ENCODE data around the gene NDST1.

Gene NDST1

DNA sequence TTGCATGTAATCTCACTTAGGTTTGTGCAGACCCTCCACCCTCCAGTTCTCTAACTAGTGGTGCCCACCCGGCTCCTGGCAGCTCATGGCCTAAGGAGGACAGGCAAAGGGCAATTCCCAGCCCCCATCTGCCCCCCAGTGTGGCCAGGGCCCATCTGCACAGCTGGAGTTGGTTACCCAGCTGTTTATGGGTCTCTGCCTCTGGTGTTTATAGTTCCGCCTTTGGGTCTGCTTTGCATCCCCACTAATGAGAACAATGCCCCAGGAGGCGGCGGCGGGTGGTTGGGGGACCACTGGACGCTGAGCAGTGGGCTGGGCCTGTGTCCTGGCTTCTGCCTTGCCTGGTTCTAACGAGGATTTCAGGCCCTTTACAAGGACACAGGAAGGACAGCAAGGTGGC, 62.4 kb downstream of the NDST1 start:
- TF ChIP-seq, protein P1, sequence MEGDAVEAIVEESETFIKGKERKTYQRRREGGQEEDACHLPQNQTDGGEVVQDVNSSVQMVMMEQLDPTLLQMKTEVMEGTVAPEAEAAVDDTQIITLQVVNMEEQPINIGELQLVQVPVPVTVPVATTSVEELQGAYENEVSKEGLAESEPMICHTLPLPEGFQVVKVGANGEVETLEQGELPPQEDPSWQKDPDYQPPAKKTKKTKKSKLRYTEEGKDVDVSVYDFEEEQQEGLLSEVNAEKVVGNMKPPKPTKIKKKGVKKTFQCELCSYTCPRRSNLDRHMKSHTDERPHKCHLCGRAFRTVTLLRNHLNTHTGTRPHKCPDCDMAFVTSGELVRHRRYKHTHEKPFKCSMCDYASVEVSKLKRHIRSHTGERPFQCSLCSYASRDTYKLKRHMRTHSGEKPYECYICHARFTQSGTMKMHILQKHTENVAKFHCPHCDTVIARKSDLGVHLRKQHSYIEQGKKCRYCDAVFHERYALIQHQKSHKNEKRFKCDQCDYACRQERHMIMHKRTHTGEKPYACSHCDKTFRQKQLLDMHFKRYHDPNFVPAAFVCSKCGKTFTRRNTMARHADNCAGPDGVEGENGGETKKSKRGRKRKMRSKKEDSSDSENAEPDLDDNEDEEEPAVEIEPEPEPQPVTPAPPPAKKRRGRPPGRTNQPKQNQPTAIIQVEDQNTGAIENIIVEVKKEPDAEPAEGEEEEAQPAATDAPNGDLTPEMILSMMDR (IDR thresholded peaks at IDR 0.05; ENCODE audit: extremely low read depth, missing control alignments): no peak
- DNase-seq (ENCODE audit: low spot score): no peak

DNA sequence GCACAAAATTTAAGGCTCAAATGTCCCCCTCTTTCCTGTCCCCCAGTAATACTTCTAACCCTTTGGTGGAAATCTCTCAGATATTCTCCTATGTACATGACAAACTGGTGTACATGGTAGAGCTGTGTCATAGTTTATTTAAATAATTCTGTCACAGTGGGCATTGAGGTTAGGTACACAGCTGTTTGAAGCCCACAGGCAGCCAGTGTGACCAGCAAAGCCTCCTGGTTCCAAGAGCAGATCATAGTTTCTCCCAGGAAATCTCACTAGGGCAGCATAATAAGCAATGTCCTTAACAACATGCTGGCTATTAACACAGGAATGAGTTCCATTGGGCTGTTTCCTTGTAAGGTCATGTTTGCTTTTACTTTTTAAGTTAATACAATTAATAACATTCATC, 63.9 kb downstream of the NDST1 start:
- DNase-seq (ENCODE audit: low spot score): no peak
- TF ChIP-seq, protein P1 (IDR thresholded peaks at IDR 0.05; ENCODE audit: extremely low read depth, missing control alignments): no peak

DNA sequence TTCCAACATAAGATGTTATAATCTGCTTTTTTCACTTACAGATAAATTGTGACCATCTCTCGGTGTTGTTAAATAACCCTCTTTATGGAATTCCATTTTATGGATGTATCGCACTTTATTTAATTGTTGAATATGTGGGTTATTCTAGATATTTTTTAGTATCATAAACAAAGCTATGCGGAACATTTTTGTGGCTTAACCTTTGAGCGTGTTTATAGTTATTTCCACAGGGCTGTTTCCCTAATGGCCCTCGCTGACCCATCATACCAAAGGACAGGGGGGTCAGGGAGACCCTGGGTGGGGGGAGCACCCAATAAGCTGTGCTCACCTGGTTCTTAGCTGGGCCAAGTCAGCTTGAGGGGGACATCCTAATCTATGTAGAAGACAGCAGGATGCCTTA, 65.3 kb downstream of the NDST1 start:
- TF ChIP-seq, protein P1 (IDR thresholded peaks at IDR 0.05; ENCODE audit: extremely low read depth, missing control alignments): no peak
- no peak for DNase-seq (ENCODE audit: low spot score)

DNA sequence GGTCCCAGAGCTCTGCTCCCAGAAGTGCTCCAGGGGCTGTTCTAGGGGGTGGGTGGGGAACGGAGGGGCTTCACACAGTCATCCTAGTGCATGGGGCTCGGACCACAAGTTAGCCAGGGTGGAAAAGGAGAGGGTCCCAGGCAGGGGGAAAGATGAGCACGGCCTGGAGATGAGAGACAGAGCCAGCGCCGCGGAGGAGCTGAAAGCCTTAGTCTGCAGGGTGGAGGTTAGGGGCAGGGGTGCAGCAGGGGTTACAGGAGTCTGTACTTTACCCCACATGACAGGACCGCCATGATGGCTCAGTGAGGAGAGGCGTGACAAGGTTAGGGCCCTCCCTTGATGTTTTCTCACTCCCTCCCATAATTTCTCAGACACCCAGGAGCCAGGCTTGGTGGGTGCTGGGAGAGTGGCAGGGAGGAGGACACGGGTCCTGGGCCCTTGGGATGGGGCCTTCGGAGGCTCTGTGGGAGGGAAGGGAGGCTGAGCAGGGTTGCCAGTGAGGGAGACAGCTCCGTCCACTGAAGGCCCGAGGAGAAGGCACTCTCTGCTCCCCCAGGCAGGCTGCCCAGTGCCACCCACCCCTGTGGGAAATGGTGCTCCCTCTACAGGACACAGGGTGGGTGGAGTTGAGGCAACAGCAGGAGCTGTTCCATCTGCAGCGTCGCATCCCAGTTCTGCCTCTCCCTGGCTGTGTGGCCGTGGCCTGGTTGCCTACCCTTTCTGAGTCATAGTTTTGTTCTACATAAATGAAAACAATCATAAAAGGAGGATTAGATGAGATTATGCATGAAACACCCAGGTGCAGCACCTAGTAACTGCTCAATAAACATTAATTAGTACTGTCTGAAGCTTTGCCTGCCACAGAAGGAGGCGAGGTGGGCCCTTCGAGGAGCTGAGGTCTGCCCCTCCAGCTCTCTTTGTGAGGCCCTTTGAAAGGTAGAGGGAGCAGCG, 66.2 kb downstream of the NDST1 start:
- TF ChIP-seq, protein P1 (IDR thresholded peaks at IDR 0.05; ENCODE audit: extremely low read depth, missing control alignments): no peak
- DNase-seq (ENCODE audit: low spot score): no peak

DNA sequence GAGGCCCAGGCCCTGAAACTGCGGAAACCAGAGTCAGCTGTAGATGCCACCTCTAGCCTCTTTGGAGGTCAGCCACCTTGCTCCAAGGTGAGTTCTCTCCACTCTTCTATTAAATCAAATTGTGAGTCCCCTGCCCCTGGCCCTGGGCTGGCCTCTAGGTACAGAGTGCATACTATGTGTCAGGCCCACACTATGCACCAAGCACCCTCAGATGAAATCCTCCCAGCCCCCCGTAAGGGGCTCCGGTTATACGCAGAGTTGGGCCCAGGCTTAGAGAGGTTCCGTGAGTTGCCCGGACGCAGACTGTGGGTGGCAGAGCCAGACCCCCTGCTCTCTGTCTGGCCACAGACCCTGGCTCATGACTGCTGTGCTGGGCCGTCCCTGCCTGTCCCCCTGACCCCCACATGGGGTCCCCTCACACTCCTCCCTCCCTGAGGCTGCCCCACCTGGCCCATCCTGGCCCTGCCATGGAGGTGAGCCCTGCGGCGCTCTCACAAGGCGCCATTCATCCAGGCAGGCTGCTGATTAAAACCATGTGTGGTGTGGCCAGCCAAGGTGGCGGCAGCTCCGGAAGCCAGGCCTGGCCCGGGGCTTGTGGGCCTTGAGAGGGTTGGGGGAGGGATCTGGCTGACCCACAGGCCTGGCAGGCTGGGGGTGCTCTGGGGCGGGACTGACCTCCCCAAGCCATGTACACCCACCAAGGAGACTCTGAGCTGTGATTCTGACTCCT, 67.1 kb downstream of the NDST1 start:
- TF ChIP-seq, protein P1 (IDR thresholded peaks at IDR 0.05; ENCODE audit: extremely low read depth, missing control alignments): no peak
- no peak for DNase-seq (ENCODE audit: low spot score)

DNA sequence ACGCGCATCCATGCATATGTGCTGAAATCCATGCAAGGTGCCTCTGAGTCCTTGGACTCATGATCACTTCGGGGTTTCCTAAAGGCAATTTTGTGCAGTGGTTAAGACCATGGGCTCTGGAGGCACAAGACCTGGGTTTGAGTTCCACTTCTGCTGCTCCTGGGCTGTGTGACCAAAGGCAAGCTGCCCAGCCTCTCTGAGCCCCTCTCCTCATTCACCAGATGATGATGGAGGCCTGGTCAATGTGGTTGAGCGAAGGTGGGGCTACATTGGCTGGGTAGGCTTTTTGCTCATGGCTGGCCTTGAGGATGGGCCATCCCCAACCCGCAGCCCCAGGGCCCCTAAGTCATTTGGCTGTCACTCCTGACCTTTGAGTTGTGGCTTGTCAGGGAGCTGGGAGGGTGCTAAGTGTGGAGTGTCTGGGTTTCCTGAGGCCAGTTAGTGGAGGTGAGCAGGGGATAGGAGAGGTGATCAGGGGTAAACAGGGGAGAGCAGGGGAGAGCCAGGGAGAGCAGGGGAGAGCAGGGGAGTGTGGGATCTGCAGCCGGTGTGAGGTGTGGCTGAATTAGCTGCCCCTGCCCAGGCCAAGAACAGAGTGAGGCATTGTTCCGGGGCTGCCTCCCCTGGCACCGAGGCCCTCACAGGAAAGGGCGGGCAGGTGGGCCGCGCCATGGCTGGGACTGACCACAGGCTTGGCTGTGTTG, 68.0 kb downstream of the NDST1 start:
- DNase-seq (ENCODE audit: low spot score): no peak
- TF ChIP-seq, protein P1 (IDR thresholded peaks at IDR 0.05; ENCODE audit: extremely low read depth, missing control alignments): no peak
